C4-2B (cell line): ENCODE results near the gene AP1G2.

ENCODE experiments used
- CTCF ChIP-seq: fragments of 450-650 bp; conservative IDR thresholded peaks from 2 replicates; pipeline ENCODE4 v1.5.1; 2017; ENCODE audit warnings: mild to moderate bottlenecking
- ZFX ChIP-seq: fragments of 450-650 bp; IDR thresholded peaks from 2 replicates; pipeline ENCODE4 v1.6.1; 2017

GRCh38 chr14:23578560-23579310, 11.1 kb upstream of the AP1G2 start, which contains the start of gene JPH4:
- TF ChIP-seq CTCF (no peak), ZFX (no peak)
